DOHH2 (cell line): ENCODE measurements around the gene DAAM2.

Experiments used
- H3F3A ChIP-seq: fragments of 200-600 bp; sonication (generic), shearing (Covaris generic); 2 replicates; pipeline ENCODE4 v1.6.0; 2016; ENCODE audit warnings: antibody characterized with exemption, mild to moderate bottlenecking; ENCODE audit not compliant: control insufficient read depth, insufficient read depth
- H3K27ac ChIP-seq: fragments of 200-600 bp; sonication (generic); 2 replicates; pipeline ENCODE4 v1.5.1; 2014; ENCODE audit warnings: low read depth, mild to moderate bottlenecking, low read length, moderate library complexity
- H3K27me3 ChIP-seq: fragments of 200-600 bp; sonication (generic); 2 replicates; pipeline ENCODE4 v1.6.1; 2014; ENCODE audit warnings: mild to moderate bottlenecking, low read length, mixed read lengths; ENCODE audit not compliant: control insufficient read depth
- H3K36me3 ChIP-seq: fragments of 200-600 bp; sonication (generic); 2 replicates; pipeline ENCODE4 v1.6.1; 2014; ENCODE audit warnings: mild to moderate bottlenecking, low read length, moderate library complexity, mixed read lengths; ENCODE audit not compliant: control insufficient read depth
- H3K4me1 ChIP-seq: fragments of 200-600 bp; sonication (generic); 2 replicates; pipeline ENCODE4 v1.6.1; 2014; ENCODE audit warnings: mild to moderate bottlenecking, low read length, mixed read lengths; ENCODE audit not compliant: control insufficient read depth
- H3K4me2 ChIP-seq: fragments of 200-600 bp; sonication (generic); 2 replicates; pipeline ENCODE4 v1.6.0; 2014; ENCODE audit warnings: mild to moderate bottlenecking, low read length, moderate library complexity
- H3K4me3 ChIP-seq: fragments of 200-600 bp; sonication (generic); 2 replicates; pipeline ENCODE4 v1.5.1; 2014; ENCODE audit warnings: mild to moderate bottlenecking, low read length, mixed read lengths
- H3K79me2 ChIP-seq: fragments of 200-600 bp; sonication (generic); 2 replicates; pipeline ENCODE4 v1.6.1; 2014; ENCODE audit warnings: mild to moderate bottlenecking, low read length, mixed read lengths; ENCODE audit not compliant: control insufficient read depth
- H3K9me2 ChIP-seq: fragments of 200-600 bp; sonication (generic); replicated peaks from 2 replicates; pipeline ENCODE4 v1.6.1; 2014; ENCODE audit warnings: mild to moderate bottlenecking, low read length, mixed read lengths; ENCODE audit not compliant: control insufficient read depth
- H3K9me3 ChIP-seq: fragments of 200-600 bp; sonication (generic); 2 replicates; pipeline ENCODE4 v1.6.1; 2014; ENCODE audit warnings: antibody characterized with exemption, low read length, mixed read lengths; ENCODE audit not compliant: control insufficient read depth, insufficient read depth
- H4K20me1 ChIP-seq: fragments of 200-600 bp; sonication (generic); 2 replicates; pipeline ENCODE4 v1.6.0; 2014; ENCODE audit warnings: low read depth, mild to moderate bottlenecking, antibody characterized with exemption, low read length, moderate library complexity; ENCODE audit not compliant: control insufficient read depth, insufficient read depth
- EZH2phosphoT487 ChIP-seq: fragments of 200-600 bp; sonication (generic); IDR thresholded peaks from 2 replicates; pipeline ENCODE4 v1.6.1; 2017; ENCODE audit warnings: borderline replicate concordance, mild to moderate bottlenecking, antibody characterized with exemption, low read length, moderate library complexity, mixed read lengths
- TF ChIP-seq, protein P1 (sequence below): fragments of 200-600 bp; sonication (generic); IDR thresholded peaks from one replicate; pipeline ENCODE4 v1.5.1; 2014; ENCODE audit warnings: antibody characterized with exemption, mild to moderate bottlenecking, low read depth, low read length; ENCODE audit not compliant: poor library complexity, severe bottlenecking

Gene DAAM2

DNA sequence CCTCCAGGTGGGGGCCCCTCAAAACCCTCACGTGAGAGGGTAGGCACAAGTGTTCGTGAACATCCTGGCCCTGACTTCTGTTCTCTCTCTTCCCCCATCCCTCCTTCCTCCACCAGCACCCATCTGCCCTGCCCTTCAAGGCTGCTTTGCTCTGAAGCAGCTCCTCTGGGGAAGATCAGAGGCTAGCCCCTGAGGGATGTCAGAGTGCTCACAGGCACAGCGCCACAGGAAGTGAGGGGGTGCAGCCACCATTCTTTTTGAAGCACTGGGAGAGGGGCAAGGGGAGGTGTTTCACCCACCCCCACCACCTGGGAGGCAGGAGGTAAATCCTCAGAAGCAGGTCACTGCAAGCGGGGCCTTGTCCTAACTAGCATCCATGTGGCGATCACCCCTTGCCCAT lies 130.6 kb downstream of the DAAM2 start:
- H4K20me1 ChIP-seq: no peaks in the 10 kb centered on the region
- TF ChIP-seq, protein P1, sequence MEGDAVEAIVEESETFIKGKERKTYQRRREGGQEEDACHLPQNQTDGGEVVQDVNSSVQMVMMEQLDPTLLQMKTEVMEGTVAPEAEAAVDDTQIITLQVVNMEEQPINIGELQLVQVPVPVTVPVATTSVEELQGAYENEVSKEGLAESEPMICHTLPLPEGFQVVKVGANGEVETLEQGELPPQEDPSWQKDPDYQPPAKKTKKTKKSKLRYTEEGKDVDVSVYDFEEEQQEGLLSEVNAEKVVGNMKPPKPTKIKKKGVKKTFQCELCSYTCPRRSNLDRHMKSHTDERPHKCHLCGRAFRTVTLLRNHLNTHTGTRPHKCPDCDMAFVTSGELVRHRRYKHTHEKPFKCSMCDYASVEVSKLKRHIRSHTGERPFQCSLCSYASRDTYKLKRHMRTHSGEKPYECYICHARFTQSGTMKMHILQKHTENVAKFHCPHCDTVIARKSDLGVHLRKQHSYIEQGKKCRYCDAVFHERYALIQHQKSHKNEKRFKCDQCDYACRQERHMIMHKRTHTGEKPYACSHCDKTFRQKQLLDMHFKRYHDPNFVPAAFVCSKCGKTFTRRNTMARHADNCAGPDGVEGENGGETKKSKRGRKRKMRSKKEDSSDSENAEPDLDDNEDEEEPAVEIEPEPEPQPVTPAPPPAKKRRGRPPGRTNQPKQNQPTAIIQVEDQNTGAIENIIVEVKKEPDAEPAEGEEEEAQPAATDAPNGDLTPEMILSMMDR: no peak
- TF ChIP-seq EZH2phosphoT487: no peak
- H3K9me3 ChIP-seq: peaks cover 5% of the 10 kb centered on the region; the same call in 1 of the 2 replicates
- H3K4me1 ChIP-seq: no peaks in the 10 kb centered on the region
- no peaks in the 10 kb centered on the region for H3K79me2 ChIP-seq
- no peaks in the 10 kb centered on the region for H3K9me2 ChIP-seq
- H3K27me3 ChIP-seq: no peaks in the 10 kb centered on the region
- H3F3A ChIP-seq: no peaks in the 10 kb centered on the region
- H3K4me3 ChIP-seq: no peak overlapping the region
- no peak overlapping the region for H3K4me2 ChIP-seq
- no peaks in the 10 kb centered on the region for H3K36me3 ChIP-seq
- H3K27ac ChIP-seq: no peak overlapping the region

DNA sequence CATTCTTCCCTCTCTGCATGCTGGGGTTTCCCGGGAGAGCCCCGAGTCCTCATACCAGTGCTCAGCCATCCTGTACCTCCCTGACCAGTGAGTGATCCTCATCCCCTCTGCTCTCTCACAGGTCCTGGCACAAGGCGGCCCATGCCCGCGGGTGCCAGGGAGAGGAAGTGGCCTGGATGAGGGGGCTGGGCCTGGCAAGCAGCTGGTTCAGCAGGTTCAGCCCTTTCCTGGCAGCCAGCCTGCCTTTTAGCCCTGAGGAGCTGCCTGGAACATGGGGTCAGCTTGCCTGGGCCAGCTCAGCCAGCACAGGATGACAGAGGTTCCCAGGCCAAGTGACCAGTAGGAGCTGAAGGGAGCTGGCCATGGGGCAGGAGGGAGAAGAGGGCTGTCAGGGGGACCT lies 131.2 kb downstream of the DAAM2 start:
- Histone ChIP-seq H3K9me2 (no peaks in the 10 kb centered on the region), H3K9me3 (peaks cover 5% of the 10 kb centered on the region; the same call in 1 of the 2 replicates), H3K4me2 (no peak overlapping the region), H3K27ac (no peak overlapping the region), H3K79me2 (no peaks in the 10 kb centered on the region), H3K4me3 (no peak overlapping the region), H3F3A (no peaks in the 10 kb centered on the region), H3K27me3 (no peaks in the 10 kb centered on the region), H4K20me1 (no peaks in the 10 kb centered on the region), H3K36me3 (no peaks in the 10 kb centered on the region), H3K4me1 (no peaks in the 10 kb centered on the region)
- TF ChIP-seq, protein P1: no peak
- no peak for TF ChIP-seq EZH2phosphoT487

DNA sequence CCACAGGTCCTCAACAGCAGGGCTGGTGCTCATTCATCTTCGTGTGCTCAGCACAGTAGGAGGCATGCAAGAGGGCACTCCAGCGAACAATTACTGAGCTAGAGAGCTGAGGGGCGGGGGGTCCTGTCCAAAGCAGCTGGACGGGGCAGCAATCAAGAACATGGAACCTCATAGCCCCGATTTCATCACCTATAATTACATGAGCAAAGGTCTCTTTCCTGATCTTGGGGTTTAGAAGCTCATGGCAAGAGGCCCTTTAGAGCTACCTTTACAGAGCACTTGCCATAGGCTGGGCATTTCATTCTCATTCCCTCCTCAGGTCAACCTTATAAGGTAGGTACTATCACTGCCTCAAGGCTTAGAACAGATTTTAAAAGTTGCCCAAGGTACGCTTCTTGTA lies 131.7 kb downstream of the DAAM2 start:
- no peaks in the 10 kb centered on the region for H3K4me1 ChIP-seq
- H3K27ac ChIP-seq: no peak overlapping the region
- TF ChIP-seq EZH2phosphoT487: no peak
- TF ChIP-seq, protein P1: no peak
- no peak overlapping the region for H3K4me3 ChIP-seq
- peaks cover 5% of the 10 kb centered on the region; the same call in 1 of the 2 replicates for H3K9me3 ChIP-seq
- no peaks in the 10 kb centered on the region for H3K79me2 ChIP-seq
- no peaks in the 10 kb centered on the region for H3K9me2 ChIP-seq
- no peak overlapping the region for H3K4me2 ChIP-seq
- no peaks in the 10 kb centered on the region for H3K27me3 ChIP-seq
- H3F3A ChIP-seq: no peaks in the 10 kb centered on the region
- H4K20me1 ChIP-seq: no peaks in the 10 kb centered on the region
- no peaks in the 10 kb centered on the region for H3K36me3 ChIP-seq
